ENCODE measurements around the gene HOXC12. TPM values are rescaled to one million over a fixed set of nuclear protein-coding genes. Genes with fewer than 3 reads are reported as not detected.

Gene HOXC12
- total and polyA plus RNA-seq, 2 experiments from 2014 or later, result not detected

DNA sequence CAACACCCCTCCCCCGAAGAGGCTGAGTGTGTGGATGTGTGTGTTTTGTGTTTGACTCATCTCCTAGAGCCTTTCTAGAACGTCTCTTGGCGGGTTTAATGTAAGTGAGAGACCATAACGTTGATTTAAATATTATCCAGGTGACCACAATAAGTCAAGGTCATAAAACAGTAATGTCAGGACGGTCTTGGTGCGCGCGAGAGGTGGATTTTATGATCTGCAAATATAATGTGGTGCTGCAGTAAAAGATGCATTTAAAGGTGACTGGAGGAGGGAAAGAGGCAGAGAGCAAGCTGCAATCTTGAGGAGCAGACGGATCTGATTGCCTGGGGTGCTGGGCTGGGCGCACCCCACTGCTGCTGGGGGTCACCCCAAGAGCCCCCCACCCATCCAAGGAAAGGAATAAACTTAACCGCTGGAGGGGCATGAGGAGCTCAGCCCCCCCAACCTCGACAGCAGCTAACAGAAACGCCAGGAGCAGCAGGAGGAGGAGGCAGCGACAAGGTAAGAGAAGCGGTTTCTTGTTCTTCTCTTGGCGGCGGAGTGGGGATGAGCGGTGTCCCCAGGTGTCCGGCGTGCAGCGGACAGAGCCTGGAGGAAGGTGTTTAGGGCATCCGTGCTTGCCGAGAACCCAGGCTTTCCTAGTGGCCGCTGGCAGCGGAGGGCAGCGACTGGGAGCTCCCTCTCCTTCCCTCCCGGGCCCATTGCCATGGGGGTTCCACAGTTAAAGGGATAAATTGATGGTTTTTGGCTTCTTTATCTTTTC is 35.8 kb downstream of the HOXC12 start:
- H3K4me3 ChIP-seq, result no peak overlapping the region
- TF ChIP-seq, protein P1, sequence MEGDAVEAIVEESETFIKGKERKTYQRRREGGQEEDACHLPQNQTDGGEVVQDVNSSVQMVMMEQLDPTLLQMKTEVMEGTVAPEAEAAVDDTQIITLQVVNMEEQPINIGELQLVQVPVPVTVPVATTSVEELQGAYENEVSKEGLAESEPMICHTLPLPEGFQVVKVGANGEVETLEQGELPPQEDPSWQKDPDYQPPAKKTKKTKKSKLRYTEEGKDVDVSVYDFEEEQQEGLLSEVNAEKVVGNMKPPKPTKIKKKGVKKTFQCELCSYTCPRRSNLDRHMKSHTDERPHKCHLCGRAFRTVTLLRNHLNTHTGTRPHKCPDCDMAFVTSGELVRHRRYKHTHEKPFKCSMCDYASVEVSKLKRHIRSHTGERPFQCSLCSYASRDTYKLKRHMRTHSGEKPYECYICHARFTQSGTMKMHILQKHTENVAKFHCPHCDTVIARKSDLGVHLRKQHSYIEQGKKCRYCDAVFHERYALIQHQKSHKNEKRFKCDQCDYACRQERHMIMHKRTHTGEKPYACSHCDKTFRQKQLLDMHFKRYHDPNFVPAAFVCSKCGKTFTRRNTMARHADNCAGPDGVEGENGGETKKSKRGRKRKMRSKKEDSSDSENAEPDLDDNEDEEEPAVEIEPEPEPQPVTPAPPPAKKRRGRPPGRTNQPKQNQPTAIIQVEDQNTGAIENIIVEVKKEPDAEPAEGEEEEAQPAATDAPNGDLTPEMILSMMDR (IDR thresholded peaks at IDR 0.05; ENCODE audit: low read depth, low read length), result no peak
- no peaks in the 10 kb centered on the region for H3K9me3 ChIP-seq (ENCODE audit: low read depth)
- no peak overlapping the region for H3K27ac ChIP-seq
- H3K36me3 ChIP-seq, result no peaks in the 10 kb centered on the region
- no peaks in the 10 kb centered on the region for H3K4me1 ChIP-seq (ENCODE audit: low read depth)
- H3K27me3 ChIP-seq, result peaks cover 100% of the 10 kb centered on the region
- no peak for DNase-seq (ENCODE audit: low read depth in 1 of 2, low spot score in 1 of 2)

DNA sequence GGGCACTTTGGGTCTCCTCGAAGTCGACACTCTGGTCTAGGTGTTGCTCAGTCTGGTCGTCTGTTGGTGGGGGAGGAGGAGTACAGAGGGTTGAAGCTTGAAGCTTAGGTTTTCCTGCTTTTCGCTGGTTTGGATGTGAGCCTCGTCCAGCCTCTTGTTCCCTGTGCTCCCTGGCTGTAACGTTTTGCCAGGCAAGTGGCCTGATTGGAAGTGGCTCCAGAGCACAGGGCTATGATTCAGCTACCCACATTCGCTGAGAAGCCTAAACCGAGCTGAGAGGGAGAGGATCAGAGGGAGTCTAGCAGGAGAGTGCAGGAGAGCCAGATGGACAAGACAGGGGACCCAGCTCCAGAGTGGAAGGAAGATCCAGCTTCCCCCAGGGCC is 36.4 kb downstream of the HOXC12 start:
- TF ChIP-seq, protein P1 (IDR thresholded peaks at IDR 0.05; ENCODE audit: low read depth, low read length), result no peak
- no peak for DNase-seq (ENCODE audit: low read depth in 1 of 2, low spot score in 1 of 2)
- Histone ChIP-seq H3K4me1 (ENCODE audit: low read depth) (no peaks in the 10 kb centered on the region), H3K9me3 (ENCODE audit: low read depth) (no peaks in the 10 kb centered on the region), H3K27ac (no peak overlapping the region), H3K4me3 (no peak overlapping the region), H3K36me3 (no peaks in the 10 kb centered on the region), H3K27me3 (peaks cover 100% of the 10 kb centered on the region)

DNA sequence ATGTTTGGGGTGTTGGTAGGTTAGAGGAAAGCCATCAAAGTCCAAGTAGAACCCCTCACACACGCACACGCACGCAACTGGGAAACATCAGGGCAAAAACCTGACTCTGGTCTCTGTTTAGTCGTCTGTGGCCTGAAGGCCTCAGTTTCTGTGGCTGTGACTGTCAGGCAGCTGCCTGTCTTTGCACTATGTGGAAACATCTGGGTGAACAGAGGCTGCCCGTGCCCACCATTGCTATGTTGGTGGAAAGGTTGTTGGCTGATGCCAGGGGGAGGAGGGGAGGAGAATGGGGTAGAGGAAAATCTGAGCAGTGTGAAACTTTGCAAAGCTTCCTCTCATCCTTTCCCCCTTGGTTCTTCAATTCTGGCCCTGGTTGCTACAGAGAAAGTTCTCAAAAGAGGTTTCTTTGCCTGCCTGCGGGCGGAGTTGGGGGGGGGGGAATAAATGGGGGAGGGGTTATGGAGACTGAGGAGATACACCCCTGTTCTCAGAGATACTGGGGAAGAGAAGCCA is 37.7 kb downstream of the HOXC12 start:
- Histone ChIP-seq H3K27ac (no peak overlapping the region), H3K9me3 (ENCODE audit: low read depth) (no peaks in the 10 kb centered on the region), H3K36me3 (no peaks in the 10 kb centered on the region), H3K4me1 (ENCODE audit: low read depth) (no peaks in the 10 kb centered on the region), H3K27me3 (peaks cover 100% of the 10 kb centered on the region), H3K4me3 (no peak overlapping the region)
- TF ChIP-seq, protein P1 (IDR thresholded peaks at IDR 0.05; ENCODE audit: low read depth, low read length), result no peak
- no peak for DNase-seq (ENCODE audit: low read depth in 1 of 2, low spot score in 1 of 2)

DNA sequence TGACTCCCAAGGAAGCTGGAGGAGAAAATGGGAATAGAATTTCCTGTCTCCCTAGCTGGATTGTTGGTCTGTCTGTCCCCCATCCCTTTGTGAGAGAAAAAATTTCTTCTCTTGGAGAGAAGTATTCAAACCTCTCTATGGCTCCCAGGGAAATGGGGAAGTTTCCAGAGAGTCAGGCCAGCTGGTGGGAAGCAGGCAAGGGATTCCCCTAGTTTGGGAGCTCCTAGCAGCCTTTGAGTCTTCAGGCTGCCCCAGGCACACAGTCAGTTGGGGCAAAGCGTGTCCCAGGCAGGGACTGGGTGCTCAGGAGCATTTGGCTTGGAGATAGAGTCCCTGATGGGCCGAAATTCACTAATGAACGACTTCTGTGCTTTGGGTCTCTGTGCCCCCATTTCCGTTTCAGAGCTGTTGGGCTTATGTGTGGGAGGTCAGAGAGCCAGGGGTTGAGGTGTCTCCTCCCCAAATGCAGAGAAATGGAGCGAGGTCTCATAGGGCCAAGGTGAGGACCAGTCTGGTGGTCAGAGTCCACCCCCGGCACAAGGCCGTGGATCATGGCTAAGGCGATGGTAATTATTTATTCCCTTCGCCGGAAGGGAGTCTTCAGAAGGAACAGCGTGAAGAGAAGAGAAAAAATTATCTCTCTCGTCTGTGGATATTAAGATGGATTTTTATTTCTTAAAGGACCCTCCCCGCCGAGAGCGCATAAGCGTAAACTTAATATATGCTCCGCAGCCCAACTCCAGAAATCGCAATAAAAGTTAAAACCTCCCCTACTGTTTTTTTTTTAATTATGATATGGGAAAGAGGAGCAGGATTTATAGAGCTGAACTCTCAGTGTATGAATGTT is 38.7 kb downstream of the HOXC12 start:
- TF ChIP-seq, protein P1 (IDR thresholded peaks at IDR 0.05; ENCODE audit: low read depth, low read length), result no peak
- H3K36me3 ChIP-seq, result no peaks in the 10 kb centered on the region
- H3K4me1 ChIP-seq (ENCODE audit: low read depth), result no peaks in the 10 kb centered on the region
- H3K27me3 ChIP-seq, result peaks cover 100% of the 10 kb centered on the region
- H3K4me3 ChIP-seq, result no peak overlapping the region
- H3K27ac ChIP-seq, result no peak overlapping the region
- H3K9me3 ChIP-seq (ENCODE audit: low read depth), result no peaks in the 10 kb centered on the region
- DNase-seq (ENCODE audit: low read depth in 1 of 2, low spot score in 1 of 2), result no peak

DNA sequence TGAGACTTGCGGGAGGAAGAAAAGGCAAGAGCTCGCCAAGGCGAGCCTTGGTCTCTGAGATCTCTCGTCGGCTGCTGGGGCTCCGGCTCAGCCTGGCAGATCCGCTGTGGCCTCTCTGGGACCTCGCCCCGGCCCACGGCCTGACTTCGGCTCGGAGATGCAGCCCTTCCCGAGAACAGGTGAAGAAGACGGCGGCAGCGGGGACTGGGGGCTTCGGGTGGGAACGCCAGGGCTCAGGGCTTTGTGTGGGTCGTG is 39.2 kb downstream of the HOXC12 start:
- Histone ChIP-seq H3K4me3 (no peak overlapping the region), H3K4me1 (ENCODE audit: low read depth) (no peaks in the 10 kb centered on the region), H3K36me3 (no peaks in the 10 kb centered on the region), H3K27me3 (peaks cover 100% of the 10 kb centered on the region), H3K9me3 (ENCODE audit: low read depth) (no peaks in the 10 kb centered on the region), H3K27ac (no peak overlapping the region)
- no peak for DNase-seq (ENCODE audit: low read depth in 1 of 2, low spot score in 1 of 2)
- TF ChIP-seq, protein P1 (IDR thresholded peaks at IDR 0.05; ENCODE audit: low read depth, low read length), result no peak

All from cardiac muscle cell (in vitro differentiated cells and primary cell).